Right lobe of liver (tissue), 4 donors: Measurements from ENCODE around the gene CTTNBP2.

ENCODE experiments used
- POLR2A ChIP-seq: fragments of 450-650 bp; IDR thresholded peaks from one replicate; pipeline ENCODE4 v1.6.1; 2017; ENCODE audit warnings: antibody characterized with exemption, mild to moderate bottlenecking
- TF ChIP-seq, protein P1 (sequence below), 4 donors: fragments of 200-600 bp in 3 of 4; fragments of 450-650 bp in 1 of 4; IDR thresholded peaks; one replicate each; pipeline versions ENCODE4 v1.5.1 to v1.8.0; 2016 to 2022; ENCODE audit warnings: antibody characterized with exemption in 4 of 4, mild to moderate bottlenecking in 2 of 4
- donor health status: DM: no; HTN: no; CAD: no.
- donor health status: DM: no; HTN: no; CAD: no.
- donor health status: DM: no; HTN: yes; CAD: no.

DNA sequence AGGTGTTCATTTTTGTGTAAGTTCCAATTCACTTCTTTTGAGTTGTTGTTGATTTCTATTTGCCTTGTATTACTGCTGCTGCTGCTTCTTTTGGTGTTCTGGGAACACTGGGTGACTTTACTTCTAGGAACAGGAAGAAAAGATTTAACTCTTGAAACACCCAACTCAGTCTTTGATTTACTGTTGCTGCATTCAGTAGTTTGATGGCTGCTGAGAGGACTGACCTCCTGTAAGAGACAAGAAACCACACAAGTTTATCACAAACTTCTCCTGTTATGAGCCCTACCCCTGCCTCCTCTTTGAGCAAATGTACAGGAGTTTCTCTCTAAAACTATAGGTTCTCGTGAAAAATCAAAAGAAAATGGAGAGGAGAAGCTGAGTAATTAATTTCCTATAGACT, 161.7 kb downstream of the CTTNBP2 start:
- TF ChIP-seq, protein P1, sequence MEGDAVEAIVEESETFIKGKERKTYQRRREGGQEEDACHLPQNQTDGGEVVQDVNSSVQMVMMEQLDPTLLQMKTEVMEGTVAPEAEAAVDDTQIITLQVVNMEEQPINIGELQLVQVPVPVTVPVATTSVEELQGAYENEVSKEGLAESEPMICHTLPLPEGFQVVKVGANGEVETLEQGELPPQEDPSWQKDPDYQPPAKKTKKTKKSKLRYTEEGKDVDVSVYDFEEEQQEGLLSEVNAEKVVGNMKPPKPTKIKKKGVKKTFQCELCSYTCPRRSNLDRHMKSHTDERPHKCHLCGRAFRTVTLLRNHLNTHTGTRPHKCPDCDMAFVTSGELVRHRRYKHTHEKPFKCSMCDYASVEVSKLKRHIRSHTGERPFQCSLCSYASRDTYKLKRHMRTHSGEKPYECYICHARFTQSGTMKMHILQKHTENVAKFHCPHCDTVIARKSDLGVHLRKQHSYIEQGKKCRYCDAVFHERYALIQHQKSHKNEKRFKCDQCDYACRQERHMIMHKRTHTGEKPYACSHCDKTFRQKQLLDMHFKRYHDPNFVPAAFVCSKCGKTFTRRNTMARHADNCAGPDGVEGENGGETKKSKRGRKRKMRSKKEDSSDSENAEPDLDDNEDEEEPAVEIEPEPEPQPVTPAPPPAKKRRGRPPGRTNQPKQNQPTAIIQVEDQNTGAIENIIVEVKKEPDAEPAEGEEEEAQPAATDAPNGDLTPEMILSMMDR (IDR thresholded peaks at IDR 0.05): no peak
- TF ChIP-seq POLR2A: no peak
